ENCODE data around the gene NCR1.
"Not testable (repeated sequence)": the region's sequence is repeated elsewhere in the genome, so short reads cannot be mapped to it uniquely, and the experiment has no call there.

- not testable (repeated sequence) for TF ChIP-seq MAX (IDR thresholded peaks at IDR 0.05); POLR2A (IDR thresholded peaks at IDR 0.05; ENCODE audit: low read length); CTCF (IDR thresholded peaks at IDR 0.05); CBX2 (IDR thresholded peaks at IDR 0.05; ENCODE audit: borderline replicate concordance, low read depth); FOSL2 (IDR thresholded peaks at IDR 0.05); FOSL2 (CRISPR knock-in tag; IDR thresholded peaks at IDR 0.05); ATOH8 (CRISPR knock-in tag; IDR thresholded peaks at IDR 0.05; ENCODE audit: low read depth); RFX5 (IDR thresholded peaks at IDR 0.05); EP300 (IDR thresholded peaks at IDR 0.05); TP53 (CRISPR knock-in tag; IDR thresholded peaks at IDR 0.05); HDAC2 (IDR thresholded peaks at IDR 0.05); MYC (IDR thresholded peaks at IDR 0.05; ENCODE audit: borderline replicate concordance, low read length); PHF8 (IDR thresholded peaks at IDR 0.05; ENCODE audit: borderline replicate concordance, low read depth); ELK1 (IDR thresholded peaks at IDR 0.05; ENCODE audit: low read depth, low read length); KDM1A (IDR thresholded peaks at IDR 0.05; ENCODE audit: low read depth)
Measured at GRCh38 chr19:54904261-54904660, 1.7 kb upstream of the NCR1 start.

Measured in A549 (cell line).